ENCODE data around the gene REV1.

REV1 gene

GRCh38 chr2:99451280-99451679 is 38.5 kb downstream of the REV1 start:
- in situ Hi-C loops (cut with MboI; ENCODE audit: low sequenced_read_pairs) = no loop called here

GRCh38 chr2:99450199-99450598 is 39.6 kb downstream of the REV1 start:
- in situ Hi-C loops (cut with MboI; ENCODE audit: low sequenced_read_pairs) = no loop called here

- in situ Hi-C loops (cut with MboI; ENCODE audit: low sequenced_read_pairs) = no loop called here
Measured at GRCh38 chr2:99448556-99448955, 41.3 kb downstream of the REV1 start.

GRCh38 chr2:99445065-99445464 is 44.8 kb downstream of the REV1 start:
- in situ Hi-C loops (cut with MboI; ENCODE audit: low sequenced_read_pairs) = no loop called here

GRCh38 chr2:99444222-99444621 is 45.6 kb downstream of the REV1 start:
- in situ Hi-C loops (cut with MboI; ENCODE audit: low sequenced_read_pairs) = no loop called here

- in situ Hi-C loops (cut with MboI; ENCODE audit: low sequenced_read_pairs) = no loop called here
Measured at GRCh38 chr2:99442837-99443236, 47.0 kb downstream of the REV1 start.

GRCh38 chr2:99439971-99440505 is 49.8 kb downstream of the REV1 start:
- in situ Hi-C loops (cut with MboI; ENCODE audit: low sequenced_read_pairs) = no loop called here

- in situ Hi-C loops (cut with MboI; ENCODE audit: low sequenced_read_pairs) = no loop called here
Measured at GRCh38 chr2:99436874-99437273, 52.9 kb downstream of the REV1 start.

GRCh38 chr2:99433340-99433739 is 56.5 kb downstream of the REV1 start:
- in situ Hi-C loops (cut with MboI; ENCODE audit: low sequenced_read_pairs) = no loop called here

GRCh38 chr2:99431587-99432275 is 58.1 kb downstream of the REV1 start:
- in situ Hi-C loops (cut with MboI; ENCODE audit: low sequenced_read_pairs) = no loop called here

GRCh38 chr2:99430614-99431291 is 59.1 kb downstream of the REV1 start:
- in situ Hi-C loops (cut with MboI; ENCODE audit: low sequenced_read_pairs) = no loop called here

- in situ Hi-C loops (cut with MboI; ENCODE audit: low sequenced_read_pairs) = no loop called here
Measured at GRCh38 chr2:99425022-99425421, 64.8 kb downstream of the REV1 start.

GRCh38 chr2:99424371-99424770 is 65.4 kb downstream of the REV1 start:
- in situ Hi-C loops (cut with MboI; ENCODE audit: low sequenced_read_pairs) = no loop called here

GRCh38 chr2:99422599-99422998 is 67.2 kb downstream of the REV1 start:
- in situ Hi-C loops (cut with MboI; ENCODE audit: low sequenced_read_pairs) = no loop called here

GRCh38 chr2:99421469-99421868 is 68.3 kb downstream of the REV1 start:
- in situ Hi-C loops (cut with MboI; ENCODE audit: low sequenced_read_pairs) = no loop called here

GRCh38 chr2:99420751-99421299 is 69.0 kb downstream of the REV1 start:
- in situ Hi-C loops (cut with MboI; ENCODE audit: low sequenced_read_pairs) = no loop called here

- in situ Hi-C loops (cut with MboI; ENCODE audit: low sequenced_read_pairs) = no loop called here
Measured at GRCh38 chr2:99420031-99420430, 69.8 kb downstream of the REV1 start.

GRCh38 chr2:99417396-99417795 is 72.4 kb downstream of the REV1 start:
- in situ Hi-C loops (cut with MboI; ENCODE audit: low sequenced_read_pairs) = no loop called here

- in situ Hi-C loops (cut with MboI; ENCODE audit: low sequenced_read_pairs) = no loop called here
Measured at GRCh38 chr2:99414566-99414965, 75.3 kb downstream of the REV1 start.

GRCh38 chr2:99410276-99410675 is 79.5 kb downstream of the REV1 start:
- in situ Hi-C loops (cut with MboI; ENCODE audit: low sequenced_read_pairs) = no loop called here

- in situ Hi-C loops (cut with MboI; ENCODE audit: low sequenced_read_pairs) = no loop called here
Measured at GRCh38 chr2:99406137-99406536, 83.7 kb downstream of the REV1 start.
